ENCODE results near the gene FOXJ2. TPM values are rescaled to one million over a fixed set of nuclear protein-coding genes. Genes with fewer than 3 reads are reported as not detected.

FOXJ2 gene
- total RNA-seq, 1 experiment from 2014 or later, result 13.9 TPM

DNA sequence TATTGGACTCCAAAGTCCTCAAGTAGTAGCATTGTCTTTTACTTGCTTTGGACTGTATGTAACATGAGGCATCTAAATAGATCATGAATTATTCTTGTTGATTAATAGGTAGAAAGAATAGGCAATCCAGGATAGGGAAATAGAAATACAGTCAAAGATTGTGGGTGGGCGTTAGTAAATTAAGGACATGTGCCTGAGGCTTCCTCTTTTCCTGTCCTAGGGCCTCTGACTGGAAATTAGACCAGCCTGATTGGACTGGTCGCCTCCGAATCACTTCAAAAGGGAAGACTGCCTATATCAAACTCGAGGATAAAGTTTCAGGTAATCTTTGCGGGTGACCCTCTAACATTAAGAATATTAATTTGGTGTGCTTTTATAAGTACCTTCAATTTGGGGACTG, 57.2 kb downstream of the FOXJ2 start:
- no peaks in the 10 kb centered on the region for H3K9me3 ChIP-seq (ENCODE audit: low read depth, low read length, poor library complexity, severe bottlenecking)
- H3K4me3 ChIP-seq (ENCODE audit: low read depth, low read length, poor library complexity, severe bottlenecking), result no peak overlapping the region
- ChIA-PET CTCF (no interaction called here), POLR2A (ENCODE audit: low non-redundant PET) (no interaction called here)
- H3K4me1 ChIP-seq (ENCODE audit: insufficient read depth, low read length, poor library complexity, severe bottlenecking), result no peaks in the 10 kb centered on the region
- no peak for DNase-seq (ENCODE audit: low spot score)
- no peaks in the 10 kb centered on the region for H3K27me3 ChIP-seq (replicated peaks; ENCODE audit: insufficient read depth, low read depth, low read length, poor library complexity)
- no TSS peak for BruUV-seq (replicated peaks)
- no peak for TF ChIP-seq EZH2 (IDR thresholded peaks at IDR 0.05; ENCODE audit: borderline replicate concordance, low read depth, low read length, poor library complexity, severe bottlenecking)
- TF ChIP-seq, protein P1, sequence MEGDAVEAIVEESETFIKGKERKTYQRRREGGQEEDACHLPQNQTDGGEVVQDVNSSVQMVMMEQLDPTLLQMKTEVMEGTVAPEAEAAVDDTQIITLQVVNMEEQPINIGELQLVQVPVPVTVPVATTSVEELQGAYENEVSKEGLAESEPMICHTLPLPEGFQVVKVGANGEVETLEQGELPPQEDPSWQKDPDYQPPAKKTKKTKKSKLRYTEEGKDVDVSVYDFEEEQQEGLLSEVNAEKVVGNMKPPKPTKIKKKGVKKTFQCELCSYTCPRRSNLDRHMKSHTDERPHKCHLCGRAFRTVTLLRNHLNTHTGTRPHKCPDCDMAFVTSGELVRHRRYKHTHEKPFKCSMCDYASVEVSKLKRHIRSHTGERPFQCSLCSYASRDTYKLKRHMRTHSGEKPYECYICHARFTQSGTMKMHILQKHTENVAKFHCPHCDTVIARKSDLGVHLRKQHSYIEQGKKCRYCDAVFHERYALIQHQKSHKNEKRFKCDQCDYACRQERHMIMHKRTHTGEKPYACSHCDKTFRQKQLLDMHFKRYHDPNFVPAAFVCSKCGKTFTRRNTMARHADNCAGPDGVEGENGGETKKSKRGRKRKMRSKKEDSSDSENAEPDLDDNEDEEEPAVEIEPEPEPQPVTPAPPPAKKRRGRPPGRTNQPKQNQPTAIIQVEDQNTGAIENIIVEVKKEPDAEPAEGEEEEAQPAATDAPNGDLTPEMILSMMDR (conservative IDR thresholded peaks at IDR 0.05; ENCODE audit: low read depth, low read length), result no peak
- intact Hi-C loops (cut with micrococcal nuclease; ENCODE audit: unreplicated experiment), result no loop called here
- no peak overlapping the region for H3K27ac ChIP-seq (ENCODE audit: low read depth, low read length, poor library complexity, severe bottlenecking)
- H3K36me3 ChIP-seq (ENCODE audit: insufficient read depth, low read length, poor library complexity, severe bottlenecking), result peaks cover 53% of the 10 kb centered on the region

DNA sequence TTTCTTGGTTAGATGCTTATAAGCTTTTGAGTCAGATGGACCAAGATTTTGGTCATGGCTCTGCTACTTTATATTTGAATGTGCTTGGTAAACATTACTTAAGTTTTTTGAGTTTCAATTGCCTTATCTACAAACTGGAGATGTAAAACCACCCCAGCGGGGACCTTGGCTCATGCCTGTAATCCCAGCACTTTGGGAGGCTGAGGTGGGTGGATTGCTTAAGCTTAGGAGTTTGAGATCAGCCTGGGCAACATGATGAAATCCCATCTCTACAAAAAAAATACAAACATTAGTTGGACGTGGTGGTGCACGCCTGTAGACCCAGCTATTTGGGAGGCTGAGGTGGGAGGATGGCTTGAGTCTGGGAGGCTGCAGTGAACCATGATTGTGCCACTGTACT, 60.8 kb downstream of the FOXJ2 start:
- intact Hi-C loops (cut with micrococcal nuclease; ENCODE audit: unreplicated experiment), result no loop called here
- TF ChIP-seq, protein P1 (conservative IDR thresholded peaks at IDR 0.05; ENCODE audit: low read depth, low read length), result no peak
- TF ChIP-seq EZH2 (IDR thresholded peaks at IDR 0.05; ENCODE audit: borderline replicate concordance, low read depth, low read length, poor library complexity, severe bottlenecking), result no peak
- Histone ChIP-seq H3K4me3 (ENCODE audit: low read depth, low read length, poor library complexity, severe bottlenecking) (no peak overlapping the region), H3K36me3 (ENCODE audit: insufficient read depth, low read length, poor library complexity, severe bottlenecking) (peaks cover 65% of the 10 kb centered on the region), H3K9me3 (ENCODE audit: low read depth, low read length, poor library complexity, severe bottlenecking) (no peaks in the 10 kb centered on the region), H3K4me1 (ENCODE audit: insufficient read depth, low read length, poor library complexity, severe bottlenecking) (no peaks in the 10 kb centered on the region), H3K27ac (ENCODE audit: low read depth, low read length, poor library complexity, severe bottlenecking) (no peak overlapping the region), H3K27me3 (replicated peaks; ENCODE audit: insufficient read depth, low read depth, low read length, poor library complexity) (no peaks in the 10 kb centered on the region)
- BruUV-seq (replicated peaks), result no TSS peak
- ChIA-PET CTCF (no interaction called here), POLR2A (ENCODE audit: low non-redundant PET) (no interaction called here)
- DNase-seq (ENCODE audit: low spot score), result no peak

DNA sequence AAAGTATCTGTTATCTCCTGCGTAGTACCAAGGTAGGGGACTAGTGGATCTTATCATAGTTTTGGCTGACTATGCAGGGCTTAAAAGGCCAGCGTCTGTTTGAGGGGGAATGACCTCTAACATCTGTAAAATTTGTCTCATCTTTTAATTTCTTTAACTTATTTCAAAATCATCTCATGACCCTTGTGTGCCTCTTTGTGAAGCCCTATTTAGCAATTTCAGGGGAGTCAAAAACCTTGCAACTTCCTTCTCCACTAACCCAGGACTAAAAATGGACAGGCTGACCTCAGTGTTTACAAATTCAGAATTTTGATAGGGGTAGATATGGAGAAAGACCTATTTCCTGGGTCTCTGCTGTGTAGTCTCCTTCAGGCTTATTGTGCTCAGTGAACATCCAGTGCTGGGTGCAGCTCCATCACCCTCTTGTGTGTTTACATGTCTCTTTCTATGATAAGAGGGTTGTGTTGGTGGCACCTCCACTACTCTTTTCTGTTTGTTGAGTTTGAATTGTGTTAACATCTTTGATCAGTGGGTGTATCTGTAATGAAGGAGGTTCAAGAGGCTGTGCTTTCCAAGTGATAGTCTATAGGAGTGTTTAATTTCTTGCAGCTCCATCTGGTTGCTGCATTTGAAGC, 63.9 kb downstream of the FOXJ2 start:
- Histone ChIP-seq H3K27ac (ENCODE audit: low read depth, low read length, poor library complexity, severe bottlenecking) (no peak overlapping the region), H3K4me1 (ENCODE audit: insufficient read depth, low read length, poor library complexity, severe bottlenecking) (no peaks in the 10 kb centered on the region), H3K4me3 (ENCODE audit: low read depth, low read length, poor library complexity, severe bottlenecking) (no peak overlapping the region), H3K9me3 (ENCODE audit: low read depth, low read length, poor library complexity, severe bottlenecking) (no peaks in the 10 kb centered on the region), H3K27me3 (replicated peaks; ENCODE audit: insufficient read depth, low read depth, low read length, poor library complexity) (no peaks in the 10 kb centered on the region), H3K36me3 (ENCODE audit: insufficient read depth, low read length, poor library complexity, severe bottlenecking) (peaks cover 49% of the 10 kb centered on the region)
- POLR2A ChIA-PET (ENCODE audit: low non-redundant PET), result no interaction called here
- no peak for DNase-seq (ENCODE audit: low spot score)
- intact Hi-C loops (cut with micrococcal nuclease; ENCODE audit: unreplicated experiment), result no loop called here
- TF ChIP-seq EZH2 (IDR thresholded peaks at IDR 0.05; ENCODE audit: borderline replicate concordance, low read depth, low read length, poor library complexity, severe bottlenecking), result no peak
- TF ChIP-seq, protein P1 (conservative IDR thresholded peaks at IDR 0.05; ENCODE audit: low read depth, low read length), result no peak
- CTCF ChIA-PET, result no interaction called here
- no TSS peak for BruUV-seq (replicated peaks)
